ENCODE measurements around the gene HAGH. TPM values are rescaled to one million over a fixed set of nuclear protein-coding genes. Genes with fewer than 3 reads are reported as not detected.

Gene HAGH
- total RNA-seq, 1 experiment from 2014 or later = 36.0 TPM

GRCh38 chr16:1779234-1779701 is 47.4 kb downstream of the HAGH start:
- DNase-seq (ENCODE audit: low spot score) = no peak
- H3K27me3 Mint-ChIP-seq (ENCODE audit: low read depth) = no peaks in the 10 kb centered on the region
- POLR2A ChIA-PET = interaction anchor here (2.6 kb wide), 1 partner anchor 8 kb away, joined by 11 read pairs; the partner anchor contains the start of gene NME3
- H3K9me3 Mint-ChIP-seq = no peaks in the 10 kb centered on the region
- TF ChIP-seq STAT6 (CRISPR knock-in tag; conservative IDR thresholded peaks at IDR 0.05; ENCODE audit: low read depth) (no peak), FOXP4 (CRISPR knock-in tag; IDR thresholded peaks at IDR 0.05) (no peak), FOXP1 (CRISPR knock-in tag; IDR thresholded peaks at IDR 0.05; ENCODE audit: borderline replicate concordance) (no peak), USF2 (CRISPR knock-in tag; IDR thresholded peaks at IDR 0.05) (no peak), JAZF1 (CRISPR knock-in tag; IDR thresholded peaks at IDR 0.05) (no peak), ATF6 (CRISPR knock-in tag; IDR thresholded peaks at IDR 0.05) (no peak), ZNF512 (CRISPR knock-in tag; IDR thresholded peaks at IDR 0.05; ENCODE audit: borderline replicate concordance) (no peak), ZNF263 (CRISPR knock-in tag; IDR thresholded peaks at IDR 0.05; ENCODE audit: low read depth) (no peak), SMAD3 (CRISPR knock-in tag; IDR thresholded peaks at IDR 0.05; ENCODE audit: borderline replicate concordance) (no peak), USF1 (CRISPR knock-in tag; IDR thresholded peaks at IDR 0.05) (no peak), OVOL2 (CRISPR knock-in tag; IDR thresholded peaks at IDR 0.05; ENCODE audit: borderline replicate concordance) (no peak), ZNF532 (CRISPR knock-in tag; IDR thresholded peaks at IDR 0.05; ENCODE audit: borderline replicate concordance) (no peak)
- H3K36me3 Mint-ChIP-seq = no peaks in the 10 kb centered on the region
- no peak for ATAC-seq
- H3K4me3 Mint-ChIP-seq = no peak overlapping the region
- CTCF ChIA-PET = interaction anchor here (0.6 kb wide), 1 partner anchor 17 kb away, joined by 3 read pairs; no protein-coding TSS in a partner anchor
- peaks cover 7% of the 10 kb centered on the region for H3K4me1 Mint-ChIP-seq
- H3K27ac Mint-ChIP-seq = no peak overlapping the region

All from WTC11 (cell line).